Measurements from ENCODE around the gene TNFSF12. TPM values are rescaled to one million over a fixed set of nuclear protein-coding genes. Genes with fewer than 3 reads are reported as not detected.

TNFSF12 gene
- polyA plus RNA-seq, 1 of the 3 experiments (the other 2 are of a cell fraction): 47.6 TPM

DNA sequence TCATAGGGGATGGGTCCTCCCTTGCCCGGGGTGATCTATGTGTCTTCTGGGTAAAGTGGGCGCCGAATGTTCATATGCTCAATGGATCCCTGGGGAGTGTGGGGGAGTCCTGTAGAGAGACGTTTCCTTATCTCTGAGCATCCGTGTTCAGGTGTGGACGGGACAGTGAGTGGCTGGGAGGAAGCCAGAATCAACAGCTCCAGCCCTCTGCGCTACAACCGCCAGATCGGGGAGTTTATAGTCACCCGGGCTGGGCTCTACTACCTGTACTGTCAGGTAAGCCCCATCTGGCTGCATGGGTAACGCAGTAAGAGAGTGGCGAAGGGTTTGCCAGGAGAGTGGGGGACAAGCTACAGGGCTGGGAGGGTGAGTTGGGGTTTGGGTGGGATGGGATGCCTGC lies 7.8 kb downstream of the TNFSF12 start:
- TF ChIP-seq MXI1 (IDR thresholded peaks at IDR 0.05; ENCODE audit: low read depth, low read length): no peak
- no peak for TF ChIP-seq TAF1 (IDR thresholded peaks at IDR 0.05; ENCODE audit: borderline replicate concordance, low read depth, low read length)
- TF ChIP-seq SMC3 (IDR thresholded peaks at IDR 0.05; ENCODE audit: low read depth, low read length): no peak
- TF ChIP-seq TEAD4 (IDR thresholded peaks at IDR 0.05; ENCODE audit: borderline replicate concordance, insufficient read depth): no peak
- TF ChIP-seq, protein P1, sequence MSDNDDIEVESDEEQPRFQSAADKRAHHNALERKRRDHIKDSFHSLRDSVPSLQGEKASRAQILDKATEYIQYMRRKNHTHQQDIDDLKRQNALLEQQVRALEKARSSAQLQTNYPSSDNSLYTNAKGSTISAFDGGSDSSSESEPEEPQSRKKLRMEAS (IDR thresholded peaks at IDR 0.05; ENCODE audit: low read depth): no peak
- TF ChIP-seq GATA2 (CRISPR knock-in tag; IDR thresholded peaks at IDR 0.05): no peak
- TF ChIP-seq, protein P2, sequence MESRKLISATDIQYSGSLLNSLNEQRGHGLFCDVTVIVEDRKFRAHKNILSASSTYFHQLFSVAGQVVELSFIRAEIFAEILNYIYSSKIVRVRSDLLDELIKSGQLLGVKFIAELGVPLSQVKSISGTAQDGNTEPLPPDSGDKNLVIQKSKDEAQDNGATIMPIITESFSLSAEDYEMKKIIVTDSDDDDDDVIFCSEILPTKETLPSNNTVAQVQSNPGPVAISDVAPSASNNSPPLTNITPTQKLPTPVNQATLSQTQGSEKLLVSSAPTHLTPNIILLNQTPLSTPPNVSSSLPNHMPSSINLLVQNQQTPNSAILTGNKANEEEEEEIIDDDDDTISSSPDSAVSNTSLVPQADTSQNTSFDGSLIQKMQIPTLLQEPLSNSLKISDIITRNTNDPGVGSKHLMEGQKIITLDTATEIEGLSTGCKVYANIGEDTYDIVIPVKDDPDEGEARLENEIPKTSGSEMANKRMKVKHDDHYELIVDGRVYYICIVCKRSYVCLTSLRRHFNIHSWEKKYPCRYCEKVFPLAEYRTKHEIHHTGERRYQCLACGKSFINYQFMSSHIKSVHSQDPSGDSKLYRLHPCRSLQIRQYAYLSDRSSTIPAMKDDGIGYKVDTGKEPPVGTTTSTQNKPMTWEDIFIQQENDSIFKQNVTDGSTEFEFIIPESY (IDR thresholded peaks at IDR 0.05; ENCODE audit: borderline replicate concordance, low read depth): no peak
- TF ChIP-seq, protein P3, sequence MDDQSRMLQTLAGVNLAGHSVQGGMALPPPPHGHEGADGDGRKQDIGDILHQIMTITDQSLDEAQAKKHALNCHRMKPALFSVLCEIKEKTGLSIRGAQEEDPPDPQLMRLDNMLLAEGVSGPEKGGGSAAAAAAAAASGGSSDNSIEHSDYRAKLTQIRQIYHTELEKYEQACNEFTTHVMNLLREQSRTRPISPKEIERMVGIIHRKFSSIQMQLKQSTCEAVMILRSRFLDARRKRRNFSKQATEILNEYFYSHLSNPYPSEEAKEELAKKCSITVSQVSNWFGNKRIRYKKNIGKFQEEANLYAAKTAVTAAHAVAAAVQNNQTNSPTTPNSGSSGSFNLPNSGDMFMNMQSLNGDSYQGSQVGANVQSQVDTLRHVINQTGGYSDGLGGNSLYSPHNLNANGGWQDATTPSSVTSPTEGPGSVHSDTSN (IDR thresholded peaks at IDR 0.05): no peak
- no peak for TF ChIP-seq RFX5 (IDR thresholded peaks at IDR 0.05; ENCODE audit: low read length)
- no peak for TF ChIP-seq RAD21 (IDR thresholded peaks at IDR 0.05; ENCODE audit: low read length)
- H3K9me2 ChIP-seq: no peaks in the 10 kb centered on the region
- H3K4me2 ChIP-seq: no peak overlapping the region
- no peaks in the 10 kb centered on the region for H4K20me1 ChIP-seq (ENCODE audit: insufficient read depth)
- H3K27me3 ChIP-seq (ENCODE audit: insufficient read depth): no peaks in the 10 kb centered on the region
- no peaks in the 10 kb centered on the region for H3K9me3 ChIP-seq
- no peak overlapping the region for H3K4me3 ChIP-seq (ENCODE audit: low read depth in 2 of 2, low read length in 1 of 2)
- no peak for DNase-seq
- peaks cover 0 to 4% of the 10 kb centered on the region in 2 experiments for H3K36me3 ChIP-seq (replicated peaks in 1 of 2; ENCODE audit: control insufficient read depth in 1 of 2, insufficient read depth in 2 of 2, low read length in 1 of 2)
- ChIA-PET CTCF (interaction anchor here (1.5 to 10.7 kb wide), 3 partner anchors 15 to 45 kb away, joined by 3 to 236 read pairs (median 6); no protein-coding TSS in a partner anchor), POLR2A (no interaction called here)
- H3K4me1 ChIP-seq (ENCODE audit: control insufficient read depth in 1 of 2, insufficient read depth in 2 of 2, low read depth in 1 of 2, low read length in 1 of 2): peaks cover 12 to 37% of the 10 kb centered on the region in 2 experiments; a peak in 3 of 4 replicates
- WGBS (ENCODE audit: low lambda C conversion rate): 97% methylated on average over 12 of the region's 12 CpGs
- no peak overlapping the region for H2AFZ ChIP-seq (ENCODE audit: low read depth)
- no peak overlapping the region for H3K9ac ChIP-seq
- H3K79me2 ChIP-seq (ENCODE audit: insufficient read depth): no peaks in the 10 kb centered on the region
- H3F3A ChIP-seq (replicated peaks; ENCODE audit: insufficient read depth): peaks cover 8% of the 10 kb centered on the region
- H3K27ac ChIP-seq (ENCODE audit: low read depth in 2 of 2, low read length in 1 of 2): no peak overlapping the region

DNA sequence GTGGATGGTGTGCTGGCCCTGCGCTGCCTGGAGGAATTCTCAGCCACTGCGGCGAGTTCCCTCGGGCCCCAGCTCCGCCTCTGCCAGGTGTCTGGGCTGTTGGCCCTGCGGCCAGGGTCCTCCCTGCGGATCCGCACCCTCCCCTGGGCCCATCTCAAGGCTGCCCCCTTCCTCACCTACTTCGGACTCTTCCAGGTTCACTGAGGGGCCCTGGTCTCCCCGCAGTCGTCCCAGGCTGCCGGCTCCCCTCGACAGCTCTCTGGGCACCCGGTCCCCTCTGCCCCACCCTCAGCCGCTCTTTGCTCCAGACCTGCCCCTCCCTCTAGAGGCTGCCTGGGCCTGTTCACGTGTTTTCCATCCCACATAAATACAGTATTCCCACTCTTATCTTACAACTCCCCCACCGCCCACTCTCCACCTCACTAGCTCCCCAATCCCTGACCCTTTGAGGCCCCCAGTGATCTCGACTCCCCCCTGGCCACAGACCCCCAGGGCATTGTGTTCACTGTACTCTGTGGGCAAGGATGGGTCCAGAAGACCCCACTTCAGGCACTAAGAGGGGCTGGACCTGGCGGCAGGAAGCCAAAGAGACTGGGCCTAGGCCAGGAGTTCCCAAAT lies 8.4 kb downstream of the TNFSF12 start:
- TF ChIP-seq, protein P4, sequence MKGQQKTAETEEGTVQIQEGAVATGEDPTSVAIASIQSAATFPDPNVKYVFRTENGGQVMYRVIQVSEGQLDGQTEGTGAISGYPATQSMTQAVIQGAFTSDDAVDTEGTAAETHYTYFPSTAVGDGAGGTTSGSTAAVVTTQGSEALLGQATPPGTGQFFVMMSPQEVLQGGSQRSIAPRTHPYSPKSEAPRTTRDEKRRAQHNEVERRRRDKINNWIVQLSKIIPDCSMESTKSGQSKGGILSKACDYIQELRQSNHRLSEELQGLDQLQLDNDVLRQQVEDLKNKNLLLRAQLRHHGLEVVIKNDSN (IDR thresholded peaks at IDR 0.05; ENCODE audit: borderline replicate concordance, low read depth): no peak
- no peak for TF ChIP-seq ELF1 (IDR thresholded peaks at IDR 0.05)
- TF ChIP-seq, protein P5, sequence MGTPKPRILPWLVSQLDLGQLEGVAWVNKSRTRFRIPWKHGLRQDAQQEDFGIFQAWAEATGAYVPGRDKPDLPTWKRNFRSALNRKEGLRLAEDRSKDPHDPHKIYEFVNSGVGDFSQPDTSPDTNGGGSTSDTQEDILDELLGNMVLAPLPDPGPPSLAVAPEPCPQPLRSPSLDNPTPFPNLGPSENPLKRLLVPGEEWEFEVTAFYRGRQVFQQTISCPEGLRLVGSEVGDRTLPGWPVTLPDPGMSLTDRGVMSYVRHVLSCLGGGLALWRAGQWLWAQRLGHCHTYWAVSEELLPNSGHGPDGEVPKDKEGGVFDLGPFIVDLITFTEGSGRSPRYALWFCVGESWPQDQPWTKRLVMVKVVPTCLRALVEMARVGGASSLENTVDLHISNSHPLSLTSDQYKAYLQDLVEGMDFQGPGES (IDR thresholded peaks at IDR 0.05; ENCODE audit: low read depth, low read length): no peak
- TF ChIP-seq, protein P2 (IDR thresholded peaks at IDR 0.05; ENCODE audit: borderline replicate concordance, low read depth): no peak
- no peak for TF ChIP-seq TAF1 (IDR thresholded peaks at IDR 0.05; ENCODE audit: borderline replicate concordance, low read depth, low read length)
- no peak for TF ChIP-seq MXI1 (IDR thresholded peaks at IDR 0.05; ENCODE audit: low read depth, low read length)
- no peak for TF ChIP-seq JUND (IDR thresholded peaks at IDR 0.05)
- H3K4me3 ChIP-seq (ENCODE audit: low read depth in 2 of 2, low read length in 1 of 2): no peak overlapping the region
- CTCF ChIA-PET: interaction anchor here (0.8 to 10.7 kb wide), 6 partner anchors 9 to 201 kb away, joined by 3 to 236 read pairs (median 5); partner anchors contain the start of gene TNFSF12
- H3K79me2 ChIP-seq (ENCODE audit: insufficient read depth): peaks cover 5% of the 10 kb centered on the region
- H3K4me2 ChIP-seq: no peak overlapping the region
- no peaks in the 10 kb centered on the region for H3K9me2 ChIP-seq
- H3K9me3 ChIP-seq: no peaks in the 10 kb centered on the region
- H3K27ac ChIP-seq (ENCODE audit: low read depth in 2 of 2, low read length in 1 of 2): peak overlapping the region in 1 of 2 experiments; percentile 68; a peak in 2 of 4 replicates
- peaks cover 12 to 37% of the 10 kb centered on the region in 2 experiments; a peak in 3 of 4 replicates for H3K4me1 ChIP-seq (ENCODE audit: control insufficient read depth in 1 of 2, insufficient read depth in 2 of 2, low read depth in 1 of 2, low read length in 1 of 2)
- POLR2A ChIA-PET: interaction anchor here (1.0 to 1.2 kb wide), 3 partner anchors 42 to 300 kb away, joined by 3 read pairs; partner anchors contain the start of gene NAA38
- H3F3A ChIP-seq (replicated peaks; ENCODE audit: insufficient read depth): peaks cover 8% of the 10 kb centered on the region
- no peak overlapping the region for H3K9ac ChIP-seq
- WGBS (ENCODE audit: low lambda C conversion rate): 89% methylated on average over 10 of the region's 19 CpGs
- H4K20me1 ChIP-seq (ENCODE audit: insufficient read depth): no peaks in the 10 kb centered on the region
- H3K36me3 ChIP-seq (replicated peaks in 1 of 2; ENCODE audit: control insufficient read depth in 1 of 2, insufficient read depth in 2 of 2, low read length in 1 of 2): peaks cover 0 to 4% of the 10 kb centered on the region in 2 experiments
- H3K27me3 ChIP-seq (ENCODE audit: insufficient read depth): no peaks in the 10 kb centered on the region
- no peak overlapping the region for H2AFZ ChIP-seq (ENCODE audit: low read depth)
- DNase-seq: no peak
